Endothelial cell of umbilical vein (primary cell): ENCODE results near the gene PSME4. TPM values are rescaled to one million over a fixed set of nuclear protein-coding genes. Genes with fewer than 3 reads are reported as not detected.

Source experiments
- BruUV-seq: library from RNA; stranded (reverse); fragments of 400-500 nt; replicated peaks from 2 replicates; lab custom pipeline; 2021; lab: Mats Ljungman, UMichigan
- CTCF ChIA-PET: fragments of 300-600, 350-600 bp; sonication (Branson Sonifier 250); formaldehyde crosslinking; loops from one replicate; lab custom pipeline; 2021; ENCODE audit warnings: antibody characterized with exemption, inconsistent platforms; lab: Charles Lee
- POLR2A ChIA-PET: fragments of 300-600, 350-600 bp; sonication (Branson Sonifier 250); formaldehyde crosslinking; loops from one replicate; lab custom pipeline; 2021; ENCODE audit warnings: antibody characterized with exemption, inconsistent platforms; lab: Charles Lee
- DNase-seq: peaks from one replicate; pipeline ENCODE4 v3.0.0-alpha.2; 2011; ENCODE audit warnings: low read depth, low spot score
- FAIRE-seq: peaks from 2 replicates; lab custom pipeline; 2011; peaks lifted over from hg19 to GRCh38; lab: Jason Lieb, UNC
- H2AFZ ChIP-seq: 2 replicates; pipeline ENCODE4 v1.6.0; 2012; ENCODE audit warnings: low read depth, low read length, control low read depth, inconsistent platforms
- H3K27ac ChIP-seq: 2 replicates; pipeline ENCODE4 v1.5.1; 2011; ENCODE audit warnings: low read depth, mild to moderate bottlenecking, control low read depth, low read length, moderate library complexity; ENCODE audit not compliant: insufficient read depth
- H3K27me3 ChIP-seq, 2 experiments: 2 replicates each; pipeline versions ENCODE4 v1.6.0 to v1.6.1; 2011; ENCODE audit warnings: low read length in 2 of 2, mixed read lengths in 1 of 2; ENCODE audit not compliant: control insufficient read depth in 2 of 2, insufficient read depth in 2 of 2
- H3K36me3 ChIP-seq, 2 experiments: 2 replicates in 1 of 2; 3 replicates in 1 of 2; pipeline ENCODE4 v1.5.1; 2011; ENCODE audit warnings: low read length in 2 of 2, mild to moderate bottlenecking in 1 of 2, moderate library complexity in 1 of 2; ENCODE audit not compliant: control insufficient read depth in 2 of 2, insufficient read depth in 2 of 2; ENCODE audit errors: extremely low read depth in 1 of 2
- H3K4me1 ChIP-seq: 3 replicates; pipeline ENCODE4 v1.5.1; 2011; ENCODE audit warnings: mild to moderate bottlenecking, low read length; ENCODE audit not compliant: control insufficient read depth, insufficient read depth; ENCODE audit errors: extremely low read depth
- H3K4me2 ChIP-seq: 2 replicates; pipeline ENCODE4 v1.6.1; 2011; ENCODE audit warnings: low read length, control low read depth, mixed read lengths; ENCODE audit not compliant: insufficient read depth
- H3K4me3 ChIP-seq, 3 experiments: fragments of 200-600 bp in 1 of 3; sonication (generic), shearing (Covaris generic) in 1 of 3; replicated peaks in 1 of 3; 2 replicates each; pipeline ENCODE4 v1.5.1; 2011 to 2016; ENCODE audit warnings: control low read depth in 3 of 3, low read length in 3 of 3, mild to moderate bottlenecking in 2 of 3, inconsistent platforms in 1 of 3, low read depth in 1 of 3, moderate library complexity in 1 of 3; ENCODE audit not compliant: insufficient read depth in 1 of 3
- H3K79me2 ChIP-seq: 2 replicates; pipeline ENCODE4 v1.6.0; 2012; ENCODE audit warnings: low read length, inconsistent platforms; ENCODE audit not compliant: control insufficient read depth, insufficient read depth
- H3K9ac ChIP-seq: replicated peaks from 2 replicates; pipeline ENCODE3; 2011; ENCODE audit warnings: low read length, control low read depth; ENCODE audit not compliant: insufficient read depth; ENCODE audit errors: extremely low read depth
- H3K9me1 ChIP-seq: replicated peaks from 3 replicates; pipeline ENCODE4 v1.6.0; 2011; ENCODE audit warnings: mild to moderate bottlenecking, low read length; ENCODE audit not compliant: control insufficient read depth, insufficient read depth; ENCODE audit errors: extremely low read depth
- H3K9me3 ChIP-seq: replicated peaks from 2 replicates; pipeline ENCODE4 v1.5.1; 2012; ENCODE audit warnings: low read length, inconsistent platforms; ENCODE audit not compliant: control insufficient read depth, insufficient read depth
- H4K20me1 ChIP-seq: replicated peaks from 2 replicates; pipeline ENCODE3; 2011; ENCODE audit warnings: mild to moderate bottlenecking, low read length; ENCODE audit not compliant: control insufficient read depth, insufficient read depth; ENCODE audit errors: extremely low read depth
- EZH2 ChIP-seq: IDR thresholded peaks from 2 replicates; pipeline ENCODE4 v1.6.1; 2012; ENCODE audit warnings: borderline replicate concordance, low read depth, mild to moderate bottlenecking, moderate library complexity, low read length, inconsistent platforms; ENCODE audit not compliant: severe bottlenecking
- FOS ChIP-seq: IDR thresholded peaks from 2 replicates; pipeline ENCODE4 v1.6.1; 2011; ENCODE audit warnings: mild to moderate bottlenecking, low read length, moderate library complexity, borderline replicate concordance; ENCODE audit not compliant: insufficient read depth
- GATA2 ChIP-seq: IDR thresholded peaks from 2 replicates; pipeline ENCODE4 v1.7.0; 2011; ENCODE audit warnings: low read depth, mild to moderate bottlenecking, moderate library complexity, mixed read lengths, low read length; ENCODE audit not compliant: insufficient read length, insufficient read depth
- JUN ChIP-seq: IDR thresholded peaks from 2 replicates; pipeline ENCODE4 v1.6.1; 2011; ENCODE audit warnings: borderline replicate concordance, low read depth; ENCODE audit not compliant: insufficient read length, insufficient read depth
- MYC ChIP-seq: IDR thresholded peaks from one replicate; pipeline ENCODE4 v1.6.1; 2011; ENCODE audit warnings: mild to moderate bottlenecking, low read depth, low read length
- POLR2A ChIP-seq: IDR thresholded peaks from 2 replicates; pipeline ENCODE4 v1.6.1; 2012; ENCODE audit warnings: low read depth, mild to moderate bottlenecking, control low read depth, low read length
- POLR2AphosphoS5 ChIP-seq: IDR thresholded peaks from 2 replicates; pipeline ENCODE4 v1.6.1; 2012; ENCODE audit warnings: low read depth, mild to moderate bottlenecking, control low read depth, low read length, moderate library complexity; ENCODE audit not compliant: insufficient read depth
- dilution Hi-C: fragments of 300-500 bp; cut with MboI; formaldehyde crosslinking; loops from one replicate; pipeline ENCODE4 v1.15.0; 2019; ENCODE audit warnings: low sequenced_read_pairs; ENCODE audit not compliant: extremely low pct_ligation_motif_present
- intact Hi-C: fragments of 100-400 bp; cut with micrococcal nuclease; formaldehyde crosslinking; loops from one replicate; pipeline ENCODE4 v1.10.0; 2022
- polyA plus RNA-seq, 4 experiments: library from polyadenylated mRNA; depleted of rRNA in 3 of 4; stranded (reverse) in 3 of 4; unstranded in 1 of 4; fragments of >200 nt; gene quantifications; 2 replicates each; pipeline versions ENCODE4 v1.2.1 to v1.2.3, GENCODE V29; 2011 to 2012; ENCODE audit warnings: missing spikeins in 1 of 4
- total RNA-seq: library from RNA; stranded (reverse); gene quantifications from 2 replicates; pipeline ENCODE4 v1.2.3, GENCODE V29; 2021
- TF ChIP-seq, protein P1 (sequence below): IDR thresholded peaks from 2 replicates; pipeline ENCODE4 v1.6.1; 2011; ENCODE audit not compliant: insufficient read depth, insufficient read length
- TF ChIP-seq, protein P2 (sequence below), 2 donors: IDR thresholded peaks; 1 replicate in 1 of 2; 2 replicates in 1 of 2; pipeline ENCODE4 v1.5.1; 2011; ENCODE audit warnings: low read length in 2 of 2, mild to moderate bottlenecking in 2 of 2, moderate library complexity in 2 of 2, control low read depth in 1 of 2, inconsistent platforms in 1 of 2, low read depth in 1 of 2; ENCODE audit not compliant: insufficient read depth in 1 of 2; ENCODE audit errors: extremely low read depth in 1 of 2

Gene PSME4
- total and polyA plus RNA-seq, 2 donors (not counting 3 experiments of a cell fraction or from before 2014, with no cell fraction given): 24.7 to 82.6 TPM

GRCh38 chr2:53901192-53901591 lies 69.6 kb downstream of the PSME4 start:
- DNase-seq (no peak), FAIRE-seq (no peak)
- Histone ChIP-seq H4K20me1 (no peaks in the 10 kb centered on the region), H3K9me3 (no peaks in the 10 kb centered on the region), H3K9me1 (no peaks in the 10 kb centered on the region), H3K9ac (no peak overlapping the region), H3K4me1 (no peaks in the 10 kb centered on the region), H3K27ac (no peak overlapping the region), H3K36me3 (peaks cover 18 to 21% of the 10 kb centered on the region in 2 experiments), H3K79me2 (no peaks in the 10 kb centered on the region), H2AFZ (no peak overlapping the region), H3K4me3 (no peak overlapping the region), H3K27me3 (no peaks in the 10 kb centered on the region), H3K4me2 (no peak overlapping the region)
- POLR2A ChIA-PET: no interaction called here
- BruUV-seq: no TSS peak
- TF ChIP-seq, protein P1, sequence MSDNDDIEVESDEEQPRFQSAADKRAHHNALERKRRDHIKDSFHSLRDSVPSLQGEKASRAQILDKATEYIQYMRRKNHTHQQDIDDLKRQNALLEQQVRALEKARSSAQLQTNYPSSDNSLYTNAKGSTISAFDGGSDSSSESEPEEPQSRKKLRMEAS: no peak
- TF ChIP-seq POLR2AphosphoS5 (no peak), JUN (no peak), FOS (no peak), MYC (no peak), EZH2 (no peak), POLR2A (no peak), GATA2 (no peak)
- TF ChIP-seq, protein P2, sequence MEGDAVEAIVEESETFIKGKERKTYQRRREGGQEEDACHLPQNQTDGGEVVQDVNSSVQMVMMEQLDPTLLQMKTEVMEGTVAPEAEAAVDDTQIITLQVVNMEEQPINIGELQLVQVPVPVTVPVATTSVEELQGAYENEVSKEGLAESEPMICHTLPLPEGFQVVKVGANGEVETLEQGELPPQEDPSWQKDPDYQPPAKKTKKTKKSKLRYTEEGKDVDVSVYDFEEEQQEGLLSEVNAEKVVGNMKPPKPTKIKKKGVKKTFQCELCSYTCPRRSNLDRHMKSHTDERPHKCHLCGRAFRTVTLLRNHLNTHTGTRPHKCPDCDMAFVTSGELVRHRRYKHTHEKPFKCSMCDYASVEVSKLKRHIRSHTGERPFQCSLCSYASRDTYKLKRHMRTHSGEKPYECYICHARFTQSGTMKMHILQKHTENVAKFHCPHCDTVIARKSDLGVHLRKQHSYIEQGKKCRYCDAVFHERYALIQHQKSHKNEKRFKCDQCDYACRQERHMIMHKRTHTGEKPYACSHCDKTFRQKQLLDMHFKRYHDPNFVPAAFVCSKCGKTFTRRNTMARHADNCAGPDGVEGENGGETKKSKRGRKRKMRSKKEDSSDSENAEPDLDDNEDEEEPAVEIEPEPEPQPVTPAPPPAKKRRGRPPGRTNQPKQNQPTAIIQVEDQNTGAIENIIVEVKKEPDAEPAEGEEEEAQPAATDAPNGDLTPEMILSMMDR (IDR thresholded peaks at IDR 0.05; ENCODE audit: extremely low read depth in 1 of 2, insufficient read depth in 1 of 2, low read depth in 1 of 2, low read length in 2 of 2): no peak
- CTCF ChIA-PET: no interaction called here
- dilution Hi-C loops (no loop called here), intact Hi-C loops (no loop called here)
